GM23248 (cell line): ENCODE data around the gene TCTN3. TPM values are rescaled to one million over a fixed set of nuclear protein-coding genes. Genes with fewer than 3 reads are reported as not detected.
"Not testable (repeated sequence)": the region's sequence is repeated elsewhere in the genome, so short reads cannot be mapped to it uniquely, and the experiment has no call there.

ENCODE experiments used
- DNase-seq: peaks from one replicate; pipeline ENCODE4 v3.0.0-alpha.2; 2015
- H2AFZ ChIP-seq: fragments of 200-600 bp; sonication (generic); 2 replicates; pipeline ENCODE4 v1.6.1; 2016; ENCODE audit warnings: antibody characterized with exemption
- H3F3A ChIP-seq: fragments of 200-600 bp; sonication (generic); 2 replicates; pipeline ENCODE4 v1.6.1; 2016; ENCODE audit warnings: mild to moderate bottlenecking, antibody characterized with exemption, mixed run types; ENCODE audit not compliant: insufficient read depth
- H3K27ac ChIP-seq: fragments of 200-600 bp; sonication (generic); 2 replicates; pipeline ENCODE4 v1.5.1; 2016; ENCODE audit warnings: mild to moderate bottlenecking
- H3K27me3 ChIP-seq: fragments of 200-600 bp; sonication (generic); replicated peaks from 2 replicates; pipeline ENCODE4 v1.6.1; 2016; ENCODE audit warnings: mild to moderate bottlenecking; ENCODE audit not compliant: insufficient read depth
- H3K36me3 ChIP-seq: fragments of 200-600 bp; sonication (generic); 2 replicates; pipeline ENCODE4 v1.6.1; 2016; ENCODE audit warnings: low read depth, mild to moderate bottlenecking
- H3K4me1 ChIP-seq: fragments of 200-600 bp; sonication (generic); 2 replicates; pipeline ENCODE4 v1.6.1; 2016; ENCODE audit warnings: mild to moderate bottlenecking; ENCODE audit not compliant: insufficient read depth
- H3K4me2 ChIP-seq: fragments of 200-600 bp; sonication (generic); one replicate; pipeline ENCODE4 v1.6.1; 2016; ENCODE audit warnings: mild to moderate bottlenecking; ENCODE audit not compliant: unreplicated experiment
- H3K4me3 ChIP-seq: fragments of 200-600 bp; sonication (generic); 2 replicates; pipeline ENCODE4 v1.5.1; 2016; ENCODE audit warnings: mild to moderate bottlenecking
- H3K79me2 ChIP-seq: fragments of 200-600 bp; sonication (generic); 2 replicates; pipeline ENCODE4 v1.6.1; 2016; ENCODE audit warnings: mild to moderate bottlenecking; ENCODE audit not compliant: insufficient read depth
- H3K9ac ChIP-seq: fragments of 200-600 bp; sonication (generic); 2 replicates; pipeline ENCODE4 v1.6.1; 2016; ENCODE audit warnings: mild to moderate bottlenecking
- H3K9me2 ChIP-seq: fragments of 200-600 bp; sonication (generic); 2 replicates; pipeline ENCODE4 v1.6.1; 2016; ENCODE audit warnings: mixed run types, mild to moderate bottlenecking, moderate library complexity; ENCODE audit not compliant: insufficient read depth
- H3K9me3 ChIP-seq: fragments of 200-600 bp; sonication (generic); one replicate; pipeline ENCODE4 v1.6.1; 2017; ENCODE audit warnings: low read depth
- H4K20me1 ChIP-seq: fragments of 200-600 bp; sonication (generic); 2 replicates; pipeline ENCODE4 v1.6.0; 2016; ENCODE audit not compliant: insufficient read depth
- EZH2 ChIP-seq: fragments of 200-600 bp; sonication (generic); IDR thresholded peaks from 2 replicates; pipeline ENCODE4 v1.6.1; 2018; ENCODE audit warnings: antibody characterized with exemption, mild to moderate bottlenecking; ENCODE audit not compliant: insufficient read depth, poor library complexity, severe bottlenecking
- EZH2phosphoT487 ChIP-seq: fragments of 200-600 bp; sonication (generic); IDR thresholded peaks from 2 replicates; pipeline ENCODE4 v1.6.1; 2018; ENCODE audit warnings: antibody characterized with exemption, moderate library complexity, mild to moderate bottlenecking, low read depth; ENCODE audit not compliant: insufficient read depth
- WGBS, 2 experiments: methylation state at CpG; one replicate each; pipeline ENCODE4 v1.1.6; 2015 to 2017; ENCODE audit warnings: low lambda C conversion rate in 2 of 2, low coverage in 1 of 2; ENCODE audit errors: missing lambda C conversion rate in 2 of 2; 5-methylcytosine and 5-hydroxymethylcytosine counted together
- in situ Hi-C: fragments of 300-500 bp; cut with MboI; formaldehyde crosslinking; loops from 2 replicates; pipeline ENCODE4 v1.15.0; 2020
- polyA plus RNA-seq: library from polyadenylated mRNA; unstranded; fragments of >200 nt; fragmentation: Nextera tagmentation; extraction: Ambion mirVana; gene quantifications from 2 replicates; pipeline ENCODE4 v1.2.1, GENCODE V29; 2016
- total RNA-seq: library from RNA; depleted of rRNA; stranded (reverse); fragments of >200 nt; shearing (Covaris generic); gene quantifications from 2 replicates; pipeline ENCODE4 v1.2.3, GENCODE V29; 2014

The TCTN3 gene
- total and polyA plus RNA-seq, 2 experiments from 2014 or later = 37.2 to 53.6 TPM

DNA sequence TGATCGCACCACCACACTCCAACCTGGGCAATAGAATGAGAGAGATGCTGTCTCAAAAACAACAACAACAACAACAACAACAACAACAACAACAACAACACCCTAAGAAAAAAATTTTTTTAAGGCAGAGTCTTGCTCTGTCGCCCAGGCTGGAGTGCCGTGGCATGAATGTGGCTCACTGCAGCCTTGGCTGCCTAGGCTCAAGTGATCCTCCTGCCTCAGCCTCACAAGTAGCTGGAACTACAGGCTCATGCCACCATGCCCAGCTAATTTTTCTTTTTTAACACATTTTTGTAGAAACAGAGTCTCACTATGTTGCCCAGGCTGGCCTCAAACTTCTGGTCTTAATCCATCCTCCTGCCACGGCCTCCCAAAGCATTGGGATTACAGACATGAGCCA, 55.8 kb downstream of the TCTN3 start:
- Histone ChIP-seq H2AFZ (no peak overlapping the region), H3K79me2 (peaks cover 14% of the 10 kb centered on the region), H3K9ac (no peak overlapping the region), H3K9me2 (no peaks in the 10 kb centered on the region), H3K4me1 (no peaks in the 10 kb centered on the region), H3K36me3 (peaks cover 77% of the 10 kb centered on the region), H4K20me1 (no peaks in the 10 kb centered on the region), H3K4me3 (no peak overlapping the region), H3K27ac (no peak overlapping the region), H3K9me3 (no peaks in the 10 kb centered on the region), H3K4me2 (no peak overlapping the region), H3K27me3 (no peaks in the 10 kb centered on the region), H3F3A (no peaks in the 10 kb centered on the region)
- TF ChIP-seq EZH2phosphoT487 = no peak
- no peak for TF ChIP-seq EZH2
- WGBS, 2 experiments = 96 to 98% methylated on average over 4 of the region's 4 CpGs
- in situ Hi-C loops = no loop called here
- no peak for DNase-seq

DNA sequence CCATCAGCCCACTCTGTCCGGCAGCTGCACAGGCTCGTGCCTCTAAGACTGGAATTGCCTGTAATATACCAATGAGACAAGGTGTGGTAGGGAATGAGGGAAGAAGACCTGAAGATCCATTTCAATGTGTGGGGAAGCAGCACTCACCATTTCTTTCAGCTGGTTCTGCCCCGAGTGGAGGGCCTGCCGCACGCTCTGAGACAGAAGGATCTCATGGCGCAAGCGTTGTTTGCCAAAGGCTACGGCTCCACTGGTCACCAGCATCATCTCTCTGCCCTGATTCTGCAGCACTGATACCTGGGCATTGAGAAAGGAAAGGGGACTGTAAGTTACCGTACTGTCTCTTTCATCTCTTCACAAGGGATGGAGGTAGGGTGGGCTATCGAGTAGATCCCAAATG, 56.6 kb downstream of the TCTN3 start:
- Histone ChIP-seq H3K27me3 (no peaks in the 10 kb centered on the region), H3K9ac (no peak overlapping the region), H3K4me3 (no peak overlapping the region), H3K36me3 (peaks cover 78% of the 10 kb centered on the region), H3K9me2 (no peaks in the 10 kb centered on the region), H3K4me2 (no peak overlapping the region), H2AFZ (no peak overlapping the region), H3K27ac (no peak overlapping the region), H4K20me1 (no peaks in the 10 kb centered on the region), H3K4me1 (no peaks in the 10 kb centered on the region), H3F3A (no peaks in the 10 kb centered on the region), H3K9me3 (no peaks in the 10 kb centered on the region), H3K79me2 (peaks cover 7% of the 10 kb centered on the region)
- WGBS, 2 experiments = 98% methylated on average over 10 of the region's 10 CpGs
- DNase-seq = no peak
- TF ChIP-seq EZH2phosphoT487 (no peak), EZH2 (no peak)
- in situ Hi-C loops = no loop called here

DNA sequence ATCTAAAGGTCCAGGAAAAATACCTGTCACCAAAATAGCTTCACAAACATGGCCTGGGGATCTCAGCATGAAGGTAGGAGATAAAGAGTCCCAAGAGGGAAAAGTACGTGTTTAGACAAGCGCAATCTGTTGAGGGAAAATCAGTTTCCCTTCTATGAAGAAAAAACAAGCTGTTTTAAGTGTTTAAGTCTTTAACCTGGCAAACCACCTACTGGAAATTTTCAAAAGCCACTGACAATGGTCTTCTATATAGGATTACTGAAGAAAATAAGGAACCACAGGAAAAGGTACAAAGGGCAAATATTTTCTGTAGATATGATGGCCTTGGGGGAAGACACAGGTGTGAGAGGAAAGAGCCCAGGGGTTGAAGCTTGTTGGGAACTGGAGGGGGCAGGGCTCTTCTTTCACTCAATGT, 58.4 kb downstream of the TCTN3 start:
- H2AFZ ChIP-seq = no peak overlapping the region
- WGBS, 2 experiments = 99 to 100% methylated on average over 2 of the region's 2 CpGs
- H3K9me2 ChIP-seq = no peaks in the 10 kb centered on the region
- no peaks in the 10 kb centered on the region for H3K4me1 ChIP-seq
- H3K4me3 ChIP-seq = no peak overlapping the region
- peaks cover 79% of the 10 kb centered on the region for H3K36me3 ChIP-seq
- H3K9me3 ChIP-seq = no peaks in the 10 kb centered on the region
- H3K79me2 ChIP-seq = peaks cover 8% of the 10 kb centered on the region
- H3K27me3 ChIP-seq = no peaks in the 10 kb centered on the region
- in situ Hi-C loops = no loop called here
- TF ChIP-seq EZH2phosphoT487 = no peak
- TF ChIP-seq EZH2 = no peak
- H3F3A ChIP-seq = no peaks in the 10 kb centered on the region
- H3K27ac ChIP-seq = no peak overlapping the region
- no peak for DNase-seq
- H4K20me1 ChIP-seq = no peaks in the 10 kb centered on the region
- H3K9ac ChIP-seq = no peak overlapping the region
- H3K4me2 ChIP-seq = no peak overlapping the region

DNA sequence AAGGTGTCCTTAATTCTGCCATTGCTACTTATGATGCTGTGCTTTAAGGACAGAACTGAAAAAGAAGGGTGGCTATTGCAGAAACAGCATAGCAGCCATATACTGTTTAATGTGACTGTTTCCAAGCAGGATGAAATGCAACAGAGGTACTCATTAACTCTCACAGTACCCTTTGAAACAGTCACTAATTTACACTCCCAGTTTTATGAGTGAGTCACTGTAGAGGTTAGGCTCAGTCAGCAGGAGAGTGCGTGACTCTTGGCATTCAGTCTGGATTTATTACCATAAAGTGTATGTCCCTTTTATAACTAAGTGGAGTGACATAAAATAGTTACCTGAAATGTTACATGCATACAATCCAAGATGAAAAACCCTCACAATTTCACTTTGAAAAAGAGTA, 64.9 kb downstream of the TCTN3 start:
- 80 to 82% methylated on average over 1 of the region's 1 CpG for WGBS, 2 experiments
- Histone ChIP-seq H3K27ac (no peak overlapping the region), H3K9me2 (no peaks in the 10 kb centered on the region), H3K9me3 (no peaks in the 10 kb centered on the region), H3K79me2 (peaks cover 4% of the 10 kb centered on the region), H3K36me3 (peaks cover 89% of the 10 kb centered on the region), H3K4me3 (no peak overlapping the region), H3K9ac (no peak overlapping the region), H3K4me1 (no peaks in the 10 kb centered on the region), H3K27me3 (no peaks in the 10 kb centered on the region), H3F3A (no peaks in the 10 kb centered on the region; the same call in 1 of the 2 replicates), H4K20me1 (no peaks in the 10 kb centered on the region), H2AFZ (no peak overlapping the region), H3K4me2 (no peak overlapping the region)
- peak; percentile 28 for DNase-seq
- TF ChIP-seq EZH2 = no peak
- TF ChIP-seq EZH2phosphoT487 = no peak
- in situ Hi-C loops = no loop called here

DNA sequence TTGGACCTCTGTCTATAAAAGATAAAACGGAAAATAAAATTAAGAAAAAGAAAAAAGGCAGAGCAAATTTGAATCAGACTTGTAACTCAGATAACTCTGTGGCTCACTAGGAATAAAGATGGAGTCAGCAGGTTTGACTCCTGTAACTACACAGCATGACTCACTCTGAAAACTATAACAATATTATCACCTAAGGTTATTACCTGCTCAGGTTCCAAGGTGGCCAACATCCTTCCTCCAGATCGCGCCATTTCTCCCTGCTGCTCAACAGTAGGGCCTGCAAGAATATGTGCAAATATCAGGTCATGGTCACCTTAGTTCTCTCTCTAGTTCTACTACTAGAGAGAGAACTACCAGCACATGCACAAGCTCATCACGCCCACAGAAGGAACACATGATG, 67.2 kb downstream of the TCTN3 start:
- no peaks in the 10 kb centered on the region for H3K9me2 ChIP-seq
- no peaks in the 10 kb centered on the region for H3K27me3 ChIP-seq
- in situ Hi-C loops = no loop called here
- no peak overlapping the region for H2AFZ ChIP-seq
- no peaks in the 10 kb centered on the region; the same call in 1 of the 2 replicates for H3K79me2 ChIP-seq
- peaks cover 86% of the 10 kb centered on the region for H3K36me3 ChIP-seq
- H3K9me3 ChIP-seq = no peaks in the 10 kb centered on the region
- H3K4me1 ChIP-seq = no peaks in the 10 kb centered on the region
- H3K4me3 ChIP-seq = no peak overlapping the region
- TF ChIP-seq EZH2phosphoT487 (no peak), EZH2 (no peak)
- no peaks in the 10 kb centered on the region; the same call in 1 of the 2 replicates for H3F3A ChIP-seq
- no peak for DNase-seq
- H3K9ac ChIP-seq = no peak overlapping the region
- no peak overlapping the region for H3K27ac ChIP-seq
- whole genome bisulfite sequencing, 2 experiments = 98% methylated on average over 4 of the region's 4 CpGs
- H4K20me1 ChIP-seq = no peaks in the 10 kb centered on the region
- no peak overlapping the region for H3K4me2 ChIP-seq

DNA sequence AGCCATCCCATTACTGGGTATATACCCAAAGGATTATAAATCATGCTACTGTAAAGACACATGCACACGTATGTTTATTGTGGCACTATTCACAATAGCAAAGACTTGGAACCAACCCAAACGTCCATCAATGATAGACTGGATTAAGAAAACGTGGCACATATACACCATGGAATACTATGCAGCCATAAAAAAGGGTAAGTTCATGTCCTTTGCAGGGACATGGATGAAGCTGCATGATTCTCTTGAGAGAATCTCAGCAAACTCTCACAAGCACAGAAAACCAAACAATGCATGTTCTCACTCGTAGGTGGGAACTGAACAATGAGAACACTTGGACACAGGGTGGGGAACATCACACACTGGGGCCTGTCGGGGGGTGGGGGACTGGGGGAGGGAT, 73.3 kb downstream of the TCTN3 start:
- not testable (repeated sequence) for DNase-seq, H3K9me2 ChIP-seq, H3K4me3 ChIP-seq, H3K4me2 ChIP-seq, H3K27me3 ChIP-seq, H4K20me1 ChIP-seq, H3K27ac ChIP-seq, H3K79me2 ChIP-seq, H2AFZ ChIP-seq, H3K4me1 ChIP-seq, H3F3A ChIP-seq, H3K9me3 ChIP-seq, H3K9ac ChIP-seq
- H3K36me3 ChIP-seq = peaks cover 78% of the 10 kb centered on the region
- WGBS, 2 experiments = 84 to 98% methylated on average over 5 of the region's 5 CpGs
- in situ Hi-C loops = loop anchor here (25.0 kb wide), 1 partner anchor 983 kb away; no protein-coding TSS in a partner anchor
